Progenitor cell of endocrine pancreas (in vitro differentiated cells): Measurements from ENCODE around the gene NTSR2. TPM values are rescaled to one million over a fixed set of nuclear protein-coding genes. Genes with fewer than 3 reads are reported as not detected.

Source experiments
- DNase-seq: peaks from one replicate; pipeline ENCODE4 v3.0.0; 2021; ENCODE audit warnings: low spot score; ENCODE audit not compliant: unreplicated experiment
- H3K27ac Mint-ChIP-seq: 2 replicates; pipeline ENCODE4 v1.8.0; 2021; ENCODE audit warnings: mild to moderate bottlenecking, moderate library complexity, mixed read lengths
- H3K27me3 Mint-ChIP-seq: 2 replicates; pipeline ENCODE4 v1.8.0; 2021; ENCODE audit warnings: mixed read lengths
- H3K36me3 Mint-ChIP-seq: 2 replicates; pipeline ENCODE4 v1.8.0; 2022; ENCODE audit warnings: mixed read lengths; ENCODE audit not compliant: insufficient read depth
- H3K4me1 Mint-ChIP-seq: 2 replicates; pipeline ENCODE4 v1.8.0; 2021; ENCODE audit warnings: low read depth, mixed read lengths
- H3K4me3 Mint-ChIP-seq: 2 replicates; pipeline ENCODE4 v1.8.0; 2021; ENCODE audit warnings: low read depth, mild to moderate bottlenecking, moderate library complexity, mixed read lengths
- H3K9me3 Mint-ChIP-seq: 2 replicates; pipeline ENCODE4 v1.8.0; 2021; ENCODE audit warnings: low read depth, mixed read lengths
- CTCF ChIP-seq: fragments of 200-600 bp; sonication (generic); IDR thresholded peaks from one replicate; pipeline ENCODE4 v1.5.0; 2021; ENCODE audit warnings: antibody characterized with exemption, mild to moderate bottlenecking; ENCODE audit not compliant: unreplicated experiment
- total RNA-seq: library from RNA; stranded (reverse); gene quantifications from 2 replicates; pipeline ENCODE4 v1.2.1, GENCODE V29; 2021

The NTSR2 gene
- total RNA-seq, 1 donor from 2014 or later: not detected

- no peak overlapping the region for H3K4me3 Mint-ChIP-seq
Observed at GRCh38 chr2:11699686-11700670, 30.0 kb upstream of the NTSR2 start.

GRCh38 chr2:11698009-11698922, 28.3 kb upstream of the NTSR2 start:
- no peaks in the 10 kb centered on the region for H3K4me1 Mint-ChIP-seq
- H3K9me3 Mint-ChIP-seq: no peaks in the 10 kb centered on the region
- H3K27ac Mint-ChIP-seq: no peak overlapping the region
- no peaks in the 10 kb centered on the region for H3K36me3 Mint-ChIP-seq
- no peak for DNase-seq
- no peak overlapping the region for H3K4me3 Mint-ChIP-seq
- H3K27me3 Mint-ChIP-seq: peaks cover 12% of the 10 kb centered on the region
- TF ChIP-seq CTCF: no peak

More at GRCh38 chr2:11699686-11700670, 30.0 kb upstream of the NTSR2 start:
- no peak for DNase-seq
- Mint-ChIP-seq H3K27ac (no peak overlapping the region), H3K4me1 (no peaks in the 10 kb centered on the region), H3K36me3 (no peaks in the 10 kb centered on the region), H3K9me3 (no peaks in the 10 kb centered on the region), H3K27me3 (peaks cover 12% of the 10 kb centered on the region)
- TF ChIP-seq CTCF: no peak

- no peak overlapping the region for H3K27ac Mint-ChIP-seq
- H3K4me3 Mint-ChIP-seq: no peak overlapping the region
- DNase-seq: no peak
- H3K36me3 Mint-ChIP-seq: no peaks in the 10 kb centered on the region
- peaks cover 12% of the 10 kb centered on the region for H3K27me3 Mint-ChIP-seq
- no peaks in the 10 kb centered on the region for H3K4me1 Mint-ChIP-seq
- H3K9me3 Mint-ChIP-seq: no peaks in the 10 kb centered on the region
- TF ChIP-seq CTCF: no peak
Observed at GRCh38 chr2:11697103-11697871, 27.3 kb upstream of the NTSR2 start.

GRCh38 chr2:11696736-11697102, 26.7 kb upstream of the NTSR2 start:
- Mint-ChIP-seq H3K9me3 (no peaks in the 10 kb centered on the region), H3K36me3 (no peaks in the 10 kb centered on the region)

More at GRCh38 chr2:11696736-11697102, 26.7 kb upstream of the NTSR2 start:
- Mint-ChIP-seq H3K4me1 (no peaks in the 10 kb centered on the region), H3K4me3 (no peak overlapping the region), H3K27ac (no peak overlapping the region), H3K27me3 (peaks cover 12% of the 10 kb centered on the region)
- no peak for DNase-seq
- TF ChIP-seq CTCF: no peak
